Activated T-cell treated with anti-CD3 and anti-CD28 coated beads, Interleukin-2, amount 50 U/mL, for 24 hours (primary cell): ENCODE measurements around the gene CCL5.
A peak's percentile ranks its signal among the peaks of the same experiment; 100 is the strongest.

Experiments
- DNase-seq: peaks from one replicate; pipeline ENCODE4 v3.0.0-alpha.2; 2020
- H3K27ac Mint-ChIP-seq: 2 replicates; pipeline ENCODE4 v1.8.0; 2020; ENCODE audit warnings: mild to moderate bottlenecking, mixed read lengths
- H3K27me3 Mint-ChIP-seq: 2 replicates; pipeline ENCODE4 v1.8.0; 2020; ENCODE audit warnings: mixed read lengths
- H3K36me3 Mint-ChIP-seq: 2 replicates; pipeline ENCODE4 v1.8.0; 2020; ENCODE audit warnings: low read depth, mixed read lengths
- H3K4me1 Mint-ChIP-seq: 2 replicates; pipeline ENCODE4 v1.8.0; 2020; ENCODE audit warnings: low read depth, mixed read lengths
- H3K4me3 Mint-ChIP-seq: 2 replicates; pipeline ENCODE4 v1.8.0; 2020; ENCODE audit warnings: mild to moderate bottlenecking, moderate library complexity, mixed read lengths
- H3K9me3 Mint-ChIP-seq: 2 replicates; pipeline ENCODE4 v1.8.0; 2020; ENCODE audit warnings: mixed read lengths

The CCL5 gene

GRCh38 chr17:35865412-35866340 is 14.5 kb downstream of the CCL5 start:
- Mint-ChIP-seq H3K9me3 (no peaks in the 10 kb centered on the region), H3K27ac (peak overlapping the region; percentile 59), H3K4me1 (peaks cover 19% of the 10 kb centered on the region), H3K4me3 (no peak overlapping the region), H3K36me3 (no peaks in the 10 kb centered on the region), H3K27me3 (no peaks in the 10 kb centered on the region)
- DNase-seq, result no peak

GRCh38 chr17:35864853-35865252 is 15.3 kb downstream of the CCL5 start:
- no peak overlapping the region for H3K27ac Mint-ChIP-seq
- no peaks in the 10 kb centered on the region for H3K27me3 Mint-ChIP-seq
- no peaks in the 10 kb centered on the region for H3K36me3 Mint-ChIP-seq
- H3K4me1 Mint-ChIP-seq, result peaks cover 18% of the 10 kb centered on the region
- no peak overlapping the region for H3K4me3 Mint-ChIP-seq
- no peak for DNase-seq
- no peaks in the 10 kb centered on the region for H3K9me3 Mint-ChIP-seq

GRCh38 chr17:35856603-35857002 is 23.6 kb downstream of the CCL5 start:
- peaks cover 30% of the 10 kb centered on the region for H3K36me3 Mint-ChIP-seq
- DNase-seq, result no peak
- no peak overlapping the region for H3K4me3 Mint-ChIP-seq
- no peaks in the 10 kb centered on the region for H3K9me3 Mint-ChIP-seq
- no peaks in the 10 kb centered on the region for H3K27me3 Mint-ChIP-seq
- peak overlapping the region; percentile 31 for H3K27ac Mint-ChIP-seq
- H3K4me1 Mint-ChIP-seq, result peaks cover 14% of the 10 kb centered on the region

GRCh38 chr17:35855965-35856364 is 24.2 kb downstream of the CCL5 start:
- H3K4me1 Mint-ChIP-seq, result peaks cover 14% of the 10 kb centered on the region
- H3K36me3 Mint-ChIP-seq, result peaks cover 36% of the 10 kb centered on the region
- no peak for DNase-seq
- H3K4me3 Mint-ChIP-seq, result no peak overlapping the region
- H3K9me3 Mint-ChIP-seq, result no peaks in the 10 kb centered on the region
- no peaks in the 10 kb centered on the region for H3K27me3 Mint-ChIP-seq
- peak overlapping the region; percentile 9 for H3K27ac Mint-ChIP-seq

- peak overlapping the region; percentile 30 for H3K27ac Mint-ChIP-seq
- H3K36me3 Mint-ChIP-seq, result peaks cover 78% of the 10 kb centered on the region
- no peak overlapping the region for H3K4me3 Mint-ChIP-seq
- peak; percentile 37 for DNase-seq
- peaks cover 15% of the 10 kb centered on the region for H3K4me1 Mint-ChIP-seq
- no peaks in the 10 kb centered on the region for H3K27me3 Mint-ChIP-seq
- no peaks in the 10 kb centered on the region for H3K9me3 Mint-ChIP-seq
Measured at GRCh38 chr17:35849469-35850348, 30.5 kb downstream of the CCL5 start.

GRCh38 chr17:35847633-35848373 is 32.4 kb downstream of the CCL5 start:
- Mint-ChIP-seq H3K4me3 (no peak overlapping the region), H3K4me1 (peaks cover 14% of the 10 kb centered on the region), H3K36me3 (peaks cover 84% of the 10 kb centered on the region), H3K27me3 (no peaks in the 10 kb centered on the region), H3K27ac (peak overlapping the region; percentile 30), H3K9me3 (no peaks in the 10 kb centered on the region)
- DNase-seq, result no peak

- H3K4me1 Mint-ChIP-seq, result peaks cover 14% of the 10 kb centered on the region
- H3K4me3 Mint-ChIP-seq, result no peak overlapping the region
- no peak for DNase-seq
- peaks cover 85% of the 10 kb centered on the region for H3K36me3 Mint-ChIP-seq
- H3K27ac Mint-ChIP-seq, result peak overlapping the region; percentile 77
- no peaks in the 10 kb centered on the region for H3K9me3 Mint-ChIP-seq
- H3K27me3 Mint-ChIP-seq, result no peaks in the 10 kb centered on the region
Measured at GRCh38 chr17:35847006-35847405, 33.2 kb downstream of the CCL5 start.

- Mint-ChIP-seq H3K4me3 (no peak overlapping the region), H3K4me1 (peaks cover 14% of the 10 kb centered on the region)
Measured at GRCh38 chr17:35846055-35846809, 33.9 kb downstream of the CCL5 start.

GRCh38 chr17:35844547-35844946 is 35.6 kb downstream of the CCL5 start:
- no peaks in the 10 kb centered on the region for H3K27me3 Mint-ChIP-seq
- H3K4me1 Mint-ChIP-seq, result peaks cover 15% of the 10 kb centered on the region
- no peaks in the 10 kb centered on the region for H3K9me3 Mint-ChIP-seq
- DNase-seq, result no peak
- H3K27ac Mint-ChIP-seq, result peak overlapping the region; percentile 35
- peaks cover 93% of the 10 kb centered on the region for H3K36me3 Mint-ChIP-seq
- H3K4me3 Mint-ChIP-seq, result no peak overlapping the region

More at GRCh38 chr17:35846055-35846809, 33.9 kb downstream of the CCL5 start:
- Mint-ChIP-seq H3K27me3 (no peaks in the 10 kb centered on the region), H3K27ac (peak overlapping the region; percentile 77), H3K9me3 (no peaks in the 10 kb centered on the region), H3K36me3 (peaks cover 89% of the 10 kb centered on the region)
- no peak for DNase-seq

GRCh38 chr17:35843698-35844097 is 36.5 kb downstream of the CCL5 start:
- H3K9me3 Mint-ChIP-seq, result no peaks in the 10 kb centered on the region
- no peaks in the 10 kb centered on the region for H3K27me3 Mint-ChIP-seq
- peak overlapping the region; percentile 2 for H3K27ac Mint-ChIP-seq
- peaks cover 88% of the 10 kb centered on the region for H3K36me3 Mint-ChIP-seq
- no peak for DNase-seq
- H3K4me1 Mint-ChIP-seq, result peaks cover 14% of the 10 kb centered on the region
- no peak overlapping the region for H3K4me3 Mint-ChIP-seq

- peaks cover 88% of the 10 kb centered on the region for H3K36me3 Mint-ChIP-seq
- no peaks in the 10 kb centered on the region for H3K27me3 Mint-ChIP-seq
- peak overlapping the region; percentile 74 for H3K27ac Mint-ChIP-seq
- peaks cover 16% of the 10 kb centered on the region for H3K4me1 Mint-ChIP-seq
- no peak overlapping the region for H3K4me3 Mint-ChIP-seq
- H3K9me3 Mint-ChIP-seq, result no peaks in the 10 kb centered on the region
- DNase-seq, result no peak
Measured at GRCh38 chr17:35842239-35842638, 37.9 kb downstream of the CCL5 start.

GRCh38 chr17:35841505-35841904 is 38.7 kb downstream of the CCL5 start:
- H3K27ac Mint-ChIP-seq, result peak overlapping the region; percentile 74
- H3K27me3 Mint-ChIP-seq, result no peaks in the 10 kb centered on the region
- H3K36me3 Mint-ChIP-seq, result peaks cover 88% of the 10 kb centered on the region
- H3K4me3 Mint-ChIP-seq, result no peak overlapping the region
- H3K4me1 Mint-ChIP-seq, result peaks cover 13% of the 10 kb centered on the region
- H3K9me3 Mint-ChIP-seq, result no peaks in the 10 kb centered on the region
- no peak for DNase-seq

- Mint-ChIP-seq H3K27me3 (no peaks in the 10 kb centered on the region), H3K4me1 (peaks cover 10% of the 10 kb centered on the region), H3K36me3 (peaks cover 88% of the 10 kb centered on the region), H3K27ac (no peak overlapping the region), H3K4me3 (no peak overlapping the region), H3K9me3 (no peaks in the 10 kb centered on the region)
- DNase-seq, result no peak
Measured at GRCh38 chr17:35841101-35841500, 39.1 kb downstream of the CCL5 start.
